ENCODE measurements around the gene ERICH6.
"Not testable (repeated sequence)": the region's sequence is repeated elsewhere in the genome, so short reads cannot be mapped to it uniquely, and the experiment has no call there.

DNA sequence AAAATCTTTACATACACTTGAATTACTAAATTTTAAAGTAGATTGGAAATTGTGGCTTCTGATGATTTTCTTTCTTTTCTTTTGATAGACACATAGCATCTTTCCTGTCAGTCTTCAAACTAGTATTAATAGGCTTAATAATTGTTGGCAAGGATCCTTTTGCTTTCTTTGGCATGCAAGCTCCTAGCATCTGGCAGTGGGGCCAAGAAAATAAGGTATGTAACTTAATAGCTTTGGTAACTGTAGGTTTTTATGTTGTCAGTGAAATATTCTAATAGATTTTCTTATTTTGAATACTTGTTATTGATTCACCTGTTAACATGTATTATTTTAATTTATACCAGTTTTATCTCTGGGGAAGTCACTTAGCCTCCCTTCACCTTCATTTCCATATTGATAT is 80.8 kb downstream of the ERICH6 start:
- TF ChIP-seq, protein P1, sequence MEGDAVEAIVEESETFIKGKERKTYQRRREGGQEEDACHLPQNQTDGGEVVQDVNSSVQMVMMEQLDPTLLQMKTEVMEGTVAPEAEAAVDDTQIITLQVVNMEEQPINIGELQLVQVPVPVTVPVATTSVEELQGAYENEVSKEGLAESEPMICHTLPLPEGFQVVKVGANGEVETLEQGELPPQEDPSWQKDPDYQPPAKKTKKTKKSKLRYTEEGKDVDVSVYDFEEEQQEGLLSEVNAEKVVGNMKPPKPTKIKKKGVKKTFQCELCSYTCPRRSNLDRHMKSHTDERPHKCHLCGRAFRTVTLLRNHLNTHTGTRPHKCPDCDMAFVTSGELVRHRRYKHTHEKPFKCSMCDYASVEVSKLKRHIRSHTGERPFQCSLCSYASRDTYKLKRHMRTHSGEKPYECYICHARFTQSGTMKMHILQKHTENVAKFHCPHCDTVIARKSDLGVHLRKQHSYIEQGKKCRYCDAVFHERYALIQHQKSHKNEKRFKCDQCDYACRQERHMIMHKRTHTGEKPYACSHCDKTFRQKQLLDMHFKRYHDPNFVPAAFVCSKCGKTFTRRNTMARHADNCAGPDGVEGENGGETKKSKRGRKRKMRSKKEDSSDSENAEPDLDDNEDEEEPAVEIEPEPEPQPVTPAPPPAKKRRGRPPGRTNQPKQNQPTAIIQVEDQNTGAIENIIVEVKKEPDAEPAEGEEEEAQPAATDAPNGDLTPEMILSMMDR (IDR thresholded peaks at IDR 0.05; ENCODE audit: borderline replicate concordance, extremely low read depth, low read length, poor library complexity, severe bottlenecking): not testable (repeated sequence)
- not testable (repeated sequence) for TF ChIP-seq EZH2 (IDR thresholded peaks at IDR 0.05; ENCODE audit: borderline replicate concordance, low read depth, low read length, severe bottlenecking)

Measured in DND-41 (cell line).